Body of pancreas (tissue), 4 donors: ENCODE results near the gene ANKRD6.

ENCODE experiments used
- POLR2A ChIP-seq, 3 donors: fragments of 450-650 bp; IDR thresholded peaks; one replicate each; pipeline ENCODE4 v1.6.1; 2016; ENCODE audit warnings: antibody characterized with exemption in 3 of 3, mild to moderate bottlenecking in 2 of 3
- TF ChIP-seq, protein P1 (sequence below), 7 experiments: fragments of 450-650 bp in 4 of 7; fragments of 200-600 bp in 3 of 7; sonication (generic) in 3 of 7; IDR thresholded peaks; one replicate each; pipeline ENCODE4 v1.5.1; 2016 to 2019; ENCODE audit warnings: antibody characterized with exemption in 7 of 7

- TF ChIP-seq, protein P1, sequence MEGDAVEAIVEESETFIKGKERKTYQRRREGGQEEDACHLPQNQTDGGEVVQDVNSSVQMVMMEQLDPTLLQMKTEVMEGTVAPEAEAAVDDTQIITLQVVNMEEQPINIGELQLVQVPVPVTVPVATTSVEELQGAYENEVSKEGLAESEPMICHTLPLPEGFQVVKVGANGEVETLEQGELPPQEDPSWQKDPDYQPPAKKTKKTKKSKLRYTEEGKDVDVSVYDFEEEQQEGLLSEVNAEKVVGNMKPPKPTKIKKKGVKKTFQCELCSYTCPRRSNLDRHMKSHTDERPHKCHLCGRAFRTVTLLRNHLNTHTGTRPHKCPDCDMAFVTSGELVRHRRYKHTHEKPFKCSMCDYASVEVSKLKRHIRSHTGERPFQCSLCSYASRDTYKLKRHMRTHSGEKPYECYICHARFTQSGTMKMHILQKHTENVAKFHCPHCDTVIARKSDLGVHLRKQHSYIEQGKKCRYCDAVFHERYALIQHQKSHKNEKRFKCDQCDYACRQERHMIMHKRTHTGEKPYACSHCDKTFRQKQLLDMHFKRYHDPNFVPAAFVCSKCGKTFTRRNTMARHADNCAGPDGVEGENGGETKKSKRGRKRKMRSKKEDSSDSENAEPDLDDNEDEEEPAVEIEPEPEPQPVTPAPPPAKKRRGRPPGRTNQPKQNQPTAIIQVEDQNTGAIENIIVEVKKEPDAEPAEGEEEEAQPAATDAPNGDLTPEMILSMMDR (IDR thresholded peaks at IDR 0.05) = no peak
- TF ChIP-seq POLR2A (IDR thresholded peaks at IDR 0.05) = no peak
Measured at GRCh38 chr6:89430201-89430962, 2.6 kb upstream of the ANKRD6 start.
